Measurements from ENCODE around the gene TMIE.

DNA sequence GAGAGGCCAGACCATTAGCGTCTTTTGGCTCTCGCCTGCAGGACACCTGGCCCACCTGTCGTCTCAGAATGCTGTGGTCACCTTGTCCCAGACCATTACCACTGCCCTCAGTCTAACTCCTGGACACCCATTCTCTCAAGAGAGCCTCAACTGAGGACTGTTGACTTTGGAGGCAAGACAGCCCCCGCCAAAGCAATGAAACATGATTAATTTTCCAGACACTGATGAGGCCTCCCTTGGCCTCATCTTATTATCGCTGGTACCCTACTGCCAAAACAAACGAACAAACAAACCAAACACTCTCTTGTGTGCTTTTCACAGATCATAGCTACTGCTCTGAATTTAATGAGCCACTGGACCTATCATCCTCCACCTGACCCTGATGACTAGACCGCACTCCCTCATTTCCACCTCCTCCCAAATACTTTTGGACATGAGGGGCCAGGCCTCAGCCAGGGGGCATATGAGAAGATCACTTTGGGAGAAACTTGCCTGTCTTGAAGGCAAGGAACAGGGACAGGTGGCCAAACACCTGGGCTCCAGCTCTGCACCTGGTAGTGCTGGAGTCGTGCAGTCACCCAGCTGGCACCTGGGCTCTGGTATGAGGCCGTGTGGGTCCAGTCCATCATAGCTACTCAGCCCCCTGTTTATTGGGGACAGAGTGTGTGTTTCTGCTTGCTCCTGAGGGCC, 35.3 kb upstream of the TMIE start:
- TF ChIP-seq, protein P1, sequence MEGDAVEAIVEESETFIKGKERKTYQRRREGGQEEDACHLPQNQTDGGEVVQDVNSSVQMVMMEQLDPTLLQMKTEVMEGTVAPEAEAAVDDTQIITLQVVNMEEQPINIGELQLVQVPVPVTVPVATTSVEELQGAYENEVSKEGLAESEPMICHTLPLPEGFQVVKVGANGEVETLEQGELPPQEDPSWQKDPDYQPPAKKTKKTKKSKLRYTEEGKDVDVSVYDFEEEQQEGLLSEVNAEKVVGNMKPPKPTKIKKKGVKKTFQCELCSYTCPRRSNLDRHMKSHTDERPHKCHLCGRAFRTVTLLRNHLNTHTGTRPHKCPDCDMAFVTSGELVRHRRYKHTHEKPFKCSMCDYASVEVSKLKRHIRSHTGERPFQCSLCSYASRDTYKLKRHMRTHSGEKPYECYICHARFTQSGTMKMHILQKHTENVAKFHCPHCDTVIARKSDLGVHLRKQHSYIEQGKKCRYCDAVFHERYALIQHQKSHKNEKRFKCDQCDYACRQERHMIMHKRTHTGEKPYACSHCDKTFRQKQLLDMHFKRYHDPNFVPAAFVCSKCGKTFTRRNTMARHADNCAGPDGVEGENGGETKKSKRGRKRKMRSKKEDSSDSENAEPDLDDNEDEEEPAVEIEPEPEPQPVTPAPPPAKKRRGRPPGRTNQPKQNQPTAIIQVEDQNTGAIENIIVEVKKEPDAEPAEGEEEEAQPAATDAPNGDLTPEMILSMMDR (IDR thresholded peaks at IDR 0.05): no peak
- TF ChIP-seq POLR2AphosphoS5 (IDR thresholded peaks at IDR 0.05) (no peak), EP300 (IDR thresholded peaks at IDR 0.05) (no peak), POLR2A (IDR thresholded peaks at IDR 0.05) (no peak)
